Gastroesophageal sphincter (tissue), 3 donors: ENCODE measurements around the gene IL1A.

Experiments used
- CTCF ChIP-seq, 4 experiments: fragments of 200-600 bp in 2 of 4; fragments of 450-650 bp in 2 of 4; sonication (generic) in 1 of 4; IDR thresholded peaks; one replicate each; pipeline ENCODE4 v1.5.1; 2017 to 2019; ENCODE audit warnings: antibody characterized with exemption in 4 of 4, mild to moderate bottlenecking in 2 of 4, moderate library complexity in 2 of 4
- EP300 ChIP-seq: sonication (generic); formaldehyde crosslinking; IDR thresholded peaks from one replicate; pipeline ENCODE4 v1.6.1; 2017; ENCODE audit warnings: antibody characterized with exemption, mild to moderate bottlenecking

DNA sequence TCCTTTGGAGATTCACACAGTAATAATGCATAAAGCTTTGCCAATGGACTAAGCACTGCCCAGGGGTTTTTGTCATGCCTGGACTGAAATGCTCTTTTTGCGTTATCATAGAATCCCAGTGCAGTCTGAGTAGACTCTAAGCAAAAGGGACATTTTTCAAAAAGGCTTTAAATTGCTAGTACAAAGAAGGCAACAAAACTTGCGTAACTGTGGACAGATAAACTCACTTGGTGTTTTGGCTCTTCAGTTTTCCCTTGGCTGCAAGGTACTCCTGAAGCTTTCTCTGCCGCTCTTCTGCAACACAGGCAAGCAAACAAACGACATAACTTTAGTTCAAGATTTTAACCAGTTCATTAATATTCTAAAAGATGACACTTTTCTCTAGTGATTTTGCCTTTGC lies 22.0 kb downstream of the IL1A start:
- TF ChIP-seq CTCF (IDR thresholded peaks at IDR 0.05): no peak
- no peak for TF ChIP-seq EP300
